Measurements from ENCODE around the gene GRID2IP. TPM values are rescaled to one million over a fixed set of nuclear protein-coding genes. Genes with fewer than 3 reads are reported as not detected.
A peak's percentile ranks its signal among the peaks of the same experiment; 100 is the strongest.

Gene GRID2IP
- total and polyA plus RNA-seq, 2 of the 13 experiments (the other 11 are each of a cell fraction or from before 2014, with no cell fraction given) = 0.03 TPM; not detected in 1

DNA sequence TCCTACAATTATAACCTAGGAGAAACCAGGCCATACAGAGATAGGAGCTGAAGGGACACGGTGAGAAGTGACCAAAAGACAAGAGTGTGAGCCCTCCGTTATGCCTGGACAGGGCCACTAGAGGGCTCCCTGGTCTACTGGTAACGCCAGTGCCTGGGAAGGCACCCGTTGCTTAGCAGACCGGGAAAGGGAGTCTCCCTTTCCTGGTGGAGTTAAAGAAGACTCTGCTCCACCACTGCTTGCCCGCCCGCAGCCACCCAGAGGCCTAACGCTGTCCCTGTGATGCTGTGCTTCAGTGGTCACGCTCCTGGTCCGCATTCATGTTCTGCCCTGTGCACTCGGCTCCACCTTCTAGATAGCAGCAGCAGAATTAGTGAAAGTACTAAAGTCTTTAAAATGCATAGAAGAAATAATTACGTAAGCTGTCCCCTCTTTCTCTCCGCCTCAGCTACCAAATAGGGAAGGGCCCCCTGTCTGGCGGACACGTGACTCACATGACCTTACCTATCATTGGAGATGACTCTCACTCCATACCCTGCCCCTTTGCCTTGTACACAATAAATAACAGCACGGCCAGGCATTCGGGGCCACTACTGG is 34.8 kb downstream of the GRID2IP start (continued):
- TF ChIP-seq, protein P1, sequence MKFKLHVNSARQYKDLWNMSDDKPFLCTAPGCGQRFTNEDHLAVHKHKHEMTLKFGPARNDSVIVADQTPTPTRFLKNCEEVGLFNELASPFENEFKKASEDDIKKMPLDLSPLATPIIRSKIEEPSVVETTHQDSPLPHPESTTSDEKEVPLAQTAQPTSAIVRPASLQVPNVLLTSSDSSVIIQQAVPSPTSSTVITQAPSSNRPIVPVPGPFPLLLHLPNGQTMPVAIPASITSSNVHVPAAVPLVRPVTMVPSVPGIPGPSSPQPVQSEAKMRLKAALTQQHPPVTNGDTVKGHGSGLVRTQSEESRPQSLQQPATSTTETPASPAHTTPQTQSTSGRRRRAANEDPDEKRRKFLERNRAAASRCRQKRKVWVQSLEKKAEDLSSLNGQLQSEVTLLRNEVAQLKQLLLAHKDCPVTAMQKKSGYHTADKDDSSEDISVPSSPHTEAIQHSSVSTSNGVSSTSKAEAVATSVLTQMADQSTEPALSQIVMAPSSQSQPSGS (CRISPR knock-in tag; IDR thresholded peaks at IDR 0.05) = peak; percentile 43; the same call in 1 of the 2 replicates
- no peak for TF ChIP-seq ONECUT2 (CRISPR knock-in tag; IDR thresholded peaks at IDR 0.05)
- TF ChIP-seq, protein P2, sequence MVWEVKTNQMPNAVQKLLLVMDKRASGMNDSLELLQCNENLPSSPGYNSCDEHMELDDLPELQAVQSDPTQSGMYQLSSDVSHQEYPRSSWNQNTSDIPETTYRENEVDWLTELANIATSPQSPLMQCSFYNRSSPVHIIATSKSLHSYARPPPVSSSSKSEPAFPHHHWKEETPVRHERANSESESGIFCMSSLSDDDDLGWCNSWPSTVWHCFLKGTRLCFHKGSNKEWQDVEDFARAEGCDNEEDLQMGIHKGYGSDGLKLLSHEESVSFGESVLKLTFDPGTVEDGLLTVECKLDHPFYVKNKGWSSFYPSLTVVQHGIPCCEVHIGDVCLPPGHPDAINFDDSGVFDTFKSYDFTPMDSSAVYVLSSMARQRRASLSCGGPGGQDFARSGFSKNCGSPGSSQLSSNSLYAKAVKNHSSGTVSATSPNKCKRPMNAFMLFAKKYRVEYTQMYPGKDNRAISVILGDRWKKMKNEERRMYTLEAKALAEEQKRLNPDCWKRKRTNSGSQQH (CRISPR knock-in tag; IDR thresholded peaks at IDR 0.05; ENCODE audit: low read depth) = no peak
- TF ChIP-seq, protein P3, sequence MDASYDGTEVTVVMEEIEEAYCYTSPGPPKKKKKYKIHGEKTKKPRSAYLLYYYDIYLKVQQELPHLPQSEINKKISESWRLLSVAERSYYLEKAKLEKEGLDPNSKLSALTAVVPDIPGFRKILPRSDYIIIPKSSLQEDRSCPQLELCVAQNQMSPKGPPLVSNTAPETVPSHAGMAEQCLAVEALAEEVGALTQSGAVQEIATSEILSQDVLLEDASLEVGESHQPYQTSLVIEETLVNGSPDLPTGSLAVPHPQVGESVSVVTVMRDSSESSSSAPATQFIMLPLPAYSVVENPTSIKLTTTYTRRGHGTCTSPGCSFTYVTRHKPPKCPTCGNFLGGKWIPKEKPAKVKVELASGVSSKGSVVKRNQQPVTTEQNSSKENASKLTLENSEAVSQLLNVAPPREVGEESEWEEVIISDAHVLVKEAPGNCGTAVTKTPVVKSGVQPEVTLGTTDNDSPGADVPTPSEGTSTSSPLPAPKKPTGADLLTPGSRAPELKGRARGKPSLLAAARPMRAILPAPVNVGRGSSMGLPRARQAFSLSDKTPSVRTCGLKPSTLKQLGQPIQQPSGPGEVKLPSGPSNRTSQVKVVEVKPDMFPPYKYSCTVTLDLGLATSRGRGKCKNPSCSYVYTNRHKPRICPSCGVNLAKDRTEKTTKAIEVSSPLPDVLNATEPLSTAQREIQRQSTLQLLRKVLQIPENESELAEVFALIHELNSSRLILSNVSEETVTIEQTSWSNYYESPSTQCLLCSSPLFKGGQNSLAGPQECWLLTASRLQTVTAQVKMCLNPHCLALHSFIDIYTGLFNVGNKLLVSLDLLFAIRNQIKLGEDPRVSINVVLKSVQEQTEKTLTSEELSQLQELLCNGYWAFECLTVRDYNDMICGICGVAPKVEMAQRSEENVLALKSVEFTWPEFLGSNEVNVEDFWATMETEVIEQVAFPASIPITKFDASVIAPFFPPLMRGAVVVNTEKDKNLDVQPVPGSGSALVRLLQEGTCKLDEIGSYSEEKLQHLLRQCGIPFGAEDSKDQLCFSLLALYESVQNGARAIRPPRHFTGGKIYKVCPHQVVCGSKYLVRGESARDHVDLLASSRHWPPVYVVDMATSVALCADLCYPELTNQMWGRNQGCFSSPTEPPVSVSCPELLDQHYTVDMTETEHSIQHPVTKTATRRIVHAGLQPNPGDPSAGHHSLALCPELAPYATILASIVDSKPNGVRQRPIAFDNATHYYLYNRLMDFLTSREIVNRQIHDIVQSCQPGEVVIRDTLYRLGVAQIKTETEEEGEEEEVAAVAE (CRISPR knock-in tag; IDR thresholded peaks at IDR 0.05; ENCODE audit: borderline replicate concordance) = no peak
- TF ChIP-seq LCORL (IDR thresholded peaks at IDR 0.05) = no peak
- TF ChIP-seq LCORL (CRISPR knock-in tag; IDR thresholded peaks at IDR 0.05) = no peak
- no peak for TF ChIP-seq ZNF781 (CRISPR knock-in tag; IDR thresholded peaks at IDR 0.05; ENCODE audit: borderline replicate concordance, not compliant biosample characterization)
- TF ChIP-seq SALL1 (CRISPR knock-in tag; IDR thresholded peaks at IDR 0.05) = 0 out of 2 replicates have a peak, but pooled peaks have one; percentile 15
- TF ChIP-seq, protein P4, sequence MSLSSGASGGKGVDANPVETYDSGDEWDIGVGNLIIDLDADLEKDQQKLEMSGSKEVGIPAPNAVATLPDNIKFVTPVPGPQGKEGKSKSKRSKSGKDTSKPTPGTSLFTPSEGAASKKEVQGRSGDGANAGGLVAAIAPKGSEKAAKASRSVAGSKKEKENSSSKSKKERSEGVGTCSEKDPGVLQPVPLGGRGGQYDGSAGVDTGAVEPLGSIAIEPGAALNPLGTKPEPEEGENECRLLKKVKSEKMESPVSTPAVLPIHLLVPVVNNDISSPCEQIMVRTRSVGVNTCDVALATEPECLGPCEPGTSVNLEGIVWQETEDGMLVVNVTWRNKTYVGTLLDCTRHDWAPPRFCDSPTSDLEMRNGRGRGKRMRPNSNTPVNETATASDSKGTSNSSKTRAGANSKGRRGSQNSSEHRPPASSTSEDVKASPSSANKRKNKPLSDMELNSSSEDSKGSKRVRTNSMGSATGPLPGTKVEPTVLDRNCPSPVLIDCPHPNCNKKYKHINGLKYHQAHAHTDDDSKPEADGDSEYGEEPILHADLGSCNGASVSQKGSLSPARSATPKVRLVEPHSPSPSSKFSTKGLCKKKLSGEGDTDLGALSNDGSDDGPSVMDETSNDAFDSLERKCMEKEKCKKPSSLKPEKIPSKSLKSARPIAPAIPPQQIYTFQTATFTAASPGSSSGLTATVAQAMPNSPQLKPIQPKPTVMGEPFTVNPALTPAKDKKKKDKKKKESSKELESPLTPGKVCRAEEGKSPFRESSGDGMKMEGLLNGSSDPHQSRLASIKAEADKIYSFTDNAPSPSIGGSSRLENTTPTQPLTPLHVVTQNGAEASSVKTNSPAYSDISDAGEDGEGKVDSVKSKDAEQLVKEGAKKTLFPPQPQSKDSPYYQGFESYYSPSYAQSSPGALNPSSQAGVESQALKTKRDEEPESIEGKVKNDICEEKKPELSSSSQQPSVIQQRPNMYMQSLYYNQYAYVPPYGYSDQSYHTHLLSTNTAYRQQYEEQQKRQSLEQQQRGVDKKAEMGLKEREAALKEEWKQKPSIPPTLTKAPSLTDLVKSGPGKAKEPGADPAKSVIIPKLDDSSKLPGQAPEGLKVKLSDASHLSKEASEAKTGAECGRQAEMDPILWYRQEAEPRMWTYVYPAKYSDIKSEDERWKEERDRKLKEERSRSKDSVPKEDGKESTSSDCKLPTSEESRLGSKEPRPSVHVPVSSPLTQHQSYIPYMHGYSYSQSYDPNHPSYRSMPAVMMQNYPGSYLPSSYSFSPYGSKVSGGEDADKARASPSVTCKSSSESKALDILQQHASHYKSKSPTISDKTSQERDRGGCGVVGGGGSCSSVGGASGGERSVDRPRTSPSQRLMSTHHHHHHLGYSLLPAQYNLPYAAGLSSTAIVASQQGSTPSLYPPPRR (CRISPR knock-in tag; IDR thresholded peaks at IDR 0.05; ENCODE audit: borderline replicate concordance) = no peak
- no peak for TF ChIP-seq PITX1 (CRISPR knock-in tag; IDR thresholded peaks at IDR 0.05)
- no peak for TF ChIP-seq JUN (CRISPR knock-in tag; IDR thresholded peaks at IDR 0.05)
- no peak for TF ChIP-seq NFIC (IDR thresholded peaks at IDR 0.05; ENCODE audit: low read length)
- no peak for TF ChIP-seq KDM4B (CRISPR knock-in tag; IDR thresholded peaks at IDR 0.05)
- TF ChIP-seq ZNF550 (CRISPR knock-in tag; IDR thresholded peaks at IDR 0.05; ENCODE audit: borderline replicate concordance) = no peak
- TF ChIP-seq NCOA2 (CRISPR knock-in tag; IDR thresholded peaks at IDR 0.05) = no peak
- TF ChIP-seq ZNF264 (CRISPR knock-in tag; IDR thresholded peaks at IDR 0.05) = no peak
- no peak for TF ChIP-seq ZNF567 (CRISPR knock-in tag; IDR thresholded peaks at IDR 0.05; ENCODE audit: borderline replicate concordance)
